A549 (cell line): ENCODE data around the gene PLEKHA7.

Experiments
- EP300 ChIP-seq, 2 experiments: fragments of >200 bp; sonication (Bioruptor Twin); formaldehyde crosslinking; IDR thresholded peaks; 2 replicates in 1 of 2; 3 replicates in 1 of 2; pipeline ENCODE4 v1.6.1; 2016 to 2017
- MYC ChIP-seq: IDR thresholded peaks from 2 replicates; pipeline ENCODE4 v1.6.1; 2012; ENCODE audit warnings: mild to moderate bottlenecking, inconsistent platforms, low read length, improper control_type of control experiment, borderline replicate concordance
- NFE2L2 ChIP-seq: fragments of 150-350 bp; conservative IDR thresholded peaks from 2 replicates; pipeline ENCODE4 v1.6.1; 2014; ENCODE audit warnings: low read length
- POLR2A ChIP-seq: IDR thresholded peaks from 2 replicates; pipeline ENCODE4 v1.6.1; 2012; ENCODE audit warnings: mild to moderate bottlenecking, low read length
- RAD21 ChIP-seq, 2 experiments: fragments of >200 bp in 1 of 2; sonication (Bioruptor Twin) in 1 of 2; formaldehyde crosslinking in 1 of 2; IDR thresholded peaks in 1 of 2; conservative IDR thresholded peaks in 1 of 2; 2 replicates in 1 of 2; 3 replicates in 1 of 2; pipeline ENCODE4 v1.6.1; 2012 to 2018; ENCODE audit warnings: inconsistent platforms in 1 of 2
- SMC3 ChIP-seq: fragments of >200 bp; sonication (Bioruptor Twin); formaldehyde crosslinking; IDR thresholded peaks from 3 replicates; pipeline ENCODE4 v1.6.1; 2018; ENCODE audit warnings: inconsistent platforms
- TF ChIP-seq, protein P1 (sequence below): fragments of >200 bp; sonication (Bioruptor Twin); formaldehyde crosslinking; IDR thresholded peaks from 3 replicates; pipeline ENCODE4 v1.5.1; 2016
- TF ChIP-seq, protein P2 (sequence below): fragments of >200 bp; sonication (Bioruptor Twin); formaldehyde crosslinking; IDR thresholded peaks from 3 replicates; pipeline ENCODE4 v1.6.1; 2016

DNA sequence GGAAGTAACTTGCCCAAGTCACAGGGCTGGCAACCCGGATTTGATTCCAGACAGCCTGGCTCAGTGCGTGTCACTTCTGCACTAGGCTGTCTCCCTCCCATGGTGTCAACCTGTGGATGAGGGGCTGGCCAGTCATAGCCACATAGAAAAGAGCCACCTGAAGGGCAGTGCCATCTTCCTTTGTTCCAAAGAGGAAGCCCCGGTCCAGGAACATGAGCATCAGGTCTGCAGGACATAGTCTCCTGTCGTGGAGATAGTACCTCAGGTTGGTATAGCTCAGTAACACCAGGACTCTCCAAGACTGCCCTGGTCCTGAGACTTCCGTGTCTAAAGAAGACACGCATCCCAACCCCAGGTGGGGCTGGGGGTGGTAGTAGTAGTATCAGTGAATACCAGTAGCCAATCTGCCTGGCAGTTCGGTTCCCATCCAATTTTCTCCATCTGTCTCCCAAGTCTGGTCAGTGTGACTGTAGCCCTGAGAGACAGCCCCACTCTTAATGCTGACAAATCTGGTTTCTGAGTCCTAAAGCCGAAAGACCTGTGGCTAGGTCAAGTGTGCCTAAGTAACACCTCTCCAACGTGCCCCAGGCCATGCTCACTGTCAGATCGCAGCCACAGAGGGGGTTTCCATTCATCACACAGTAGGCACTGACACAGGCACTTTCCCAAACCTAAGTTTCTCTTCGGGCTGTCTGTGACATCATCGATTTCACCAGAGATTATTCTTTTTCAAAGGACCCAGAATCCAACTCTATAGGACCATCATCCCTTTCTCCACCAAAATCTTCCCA, 242.7 kb downstream of the PLEKHA7 start:
- TF ChIP-seq SMC3 (no peak), POLR2A (no peak), MYC (no peak), RAD21 (conservative IDR thresholded peaks at IDR 0.05 in 1 of 2, IDR thresholded peaks at IDR 0.05 in 1 of 2) (no peak), NFE2L2 (no peak), EP300 (IDR thresholded peaks at IDR 0.05) (no peak)
- TF ChIP-seq, protein P1, sequence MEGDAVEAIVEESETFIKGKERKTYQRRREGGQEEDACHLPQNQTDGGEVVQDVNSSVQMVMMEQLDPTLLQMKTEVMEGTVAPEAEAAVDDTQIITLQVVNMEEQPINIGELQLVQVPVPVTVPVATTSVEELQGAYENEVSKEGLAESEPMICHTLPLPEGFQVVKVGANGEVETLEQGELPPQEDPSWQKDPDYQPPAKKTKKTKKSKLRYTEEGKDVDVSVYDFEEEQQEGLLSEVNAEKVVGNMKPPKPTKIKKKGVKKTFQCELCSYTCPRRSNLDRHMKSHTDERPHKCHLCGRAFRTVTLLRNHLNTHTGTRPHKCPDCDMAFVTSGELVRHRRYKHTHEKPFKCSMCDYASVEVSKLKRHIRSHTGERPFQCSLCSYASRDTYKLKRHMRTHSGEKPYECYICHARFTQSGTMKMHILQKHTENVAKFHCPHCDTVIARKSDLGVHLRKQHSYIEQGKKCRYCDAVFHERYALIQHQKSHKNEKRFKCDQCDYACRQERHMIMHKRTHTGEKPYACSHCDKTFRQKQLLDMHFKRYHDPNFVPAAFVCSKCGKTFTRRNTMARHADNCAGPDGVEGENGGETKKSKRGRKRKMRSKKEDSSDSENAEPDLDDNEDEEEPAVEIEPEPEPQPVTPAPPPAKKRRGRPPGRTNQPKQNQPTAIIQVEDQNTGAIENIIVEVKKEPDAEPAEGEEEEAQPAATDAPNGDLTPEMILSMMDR: no peak
- TF ChIP-seq, protein P2, sequence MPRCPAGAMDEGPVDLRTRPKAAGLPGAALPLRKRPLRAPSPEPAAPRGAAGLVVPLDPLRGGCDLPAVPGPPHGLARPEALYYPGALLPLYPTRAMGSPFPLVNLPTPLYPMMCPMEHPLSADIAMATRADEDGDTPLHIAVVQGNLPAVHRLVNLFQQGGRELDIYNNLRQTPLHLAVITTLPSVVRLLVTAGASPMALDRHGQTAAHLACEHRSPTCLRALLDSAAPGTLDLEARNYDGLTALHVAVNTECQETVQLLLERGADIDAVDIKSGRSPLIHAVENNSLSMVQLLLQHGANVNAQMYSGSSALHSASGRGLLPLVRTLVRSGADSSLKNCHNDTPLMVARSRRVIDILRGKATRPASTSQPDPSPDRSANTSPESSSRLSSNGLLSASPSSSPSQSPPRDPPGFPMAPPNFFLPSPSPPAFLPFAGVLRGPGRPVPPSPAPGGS: no peak
